Stimulated activated CD8-positive, alpha-beta memory T cell treated with anti-CD3 and anti-CD28 coated beads, Interleukin-4, amount 100 ng/mL, for 1 hour (primary cell): Measurements from ENCODE around the gene HBA2.
"Not testable (repeated sequence)": the region's sequence is repeated elsewhere in the genome, so short reads cannot be mapped to it uniquely, and the experiment has no call there.

Experiments used
- DNase-seq, 2 donors: peaks; one replicate each; pipeline ENCODE4 v3.0.0-alpha.2; 2020; ENCODE audit warnings: low read depth in 2 of 2, low spot score in 1 of 2

Gene HBA2

DNA sequence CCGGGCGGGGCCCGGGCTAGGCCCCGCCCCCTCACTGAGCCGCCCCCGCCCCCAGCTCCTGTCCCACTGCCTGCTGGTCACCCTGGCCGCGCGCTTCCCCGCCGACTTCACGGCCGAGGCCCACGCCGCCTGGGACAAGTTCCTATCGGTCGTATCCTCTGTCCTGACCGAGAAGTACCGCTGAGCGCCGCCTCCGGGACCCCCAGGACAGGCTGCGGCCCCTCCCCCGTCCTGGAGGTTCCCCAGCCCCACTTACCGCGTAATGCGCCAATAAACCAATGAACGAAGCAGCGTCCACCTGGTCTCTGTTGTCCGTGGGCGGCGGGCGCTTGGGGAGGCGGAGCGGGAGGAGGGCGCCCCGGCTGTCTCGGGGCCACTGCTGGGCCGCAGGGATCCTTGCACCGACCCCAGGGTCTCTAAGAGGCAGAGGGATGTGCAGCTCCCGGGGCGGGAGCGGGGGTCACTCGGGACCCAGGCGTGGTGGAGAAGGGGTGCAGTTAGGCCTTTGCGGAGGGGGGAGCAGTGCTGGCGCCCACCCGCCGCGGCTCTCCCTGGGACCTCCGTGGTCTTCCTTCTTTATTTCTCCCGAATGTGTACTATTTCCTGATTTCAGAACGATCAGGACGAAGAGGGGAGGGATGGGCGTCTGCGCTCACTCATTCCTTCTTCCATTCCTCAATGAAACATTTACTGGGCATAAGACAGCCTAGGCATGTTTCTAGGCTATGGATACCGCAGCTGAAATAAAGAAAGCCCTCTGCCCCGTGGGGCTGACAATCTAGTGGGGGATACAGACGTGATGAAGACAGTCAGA is 18.3 kb upstream of the HBA2 start:
- no peak for DNase-seq

DNA sequence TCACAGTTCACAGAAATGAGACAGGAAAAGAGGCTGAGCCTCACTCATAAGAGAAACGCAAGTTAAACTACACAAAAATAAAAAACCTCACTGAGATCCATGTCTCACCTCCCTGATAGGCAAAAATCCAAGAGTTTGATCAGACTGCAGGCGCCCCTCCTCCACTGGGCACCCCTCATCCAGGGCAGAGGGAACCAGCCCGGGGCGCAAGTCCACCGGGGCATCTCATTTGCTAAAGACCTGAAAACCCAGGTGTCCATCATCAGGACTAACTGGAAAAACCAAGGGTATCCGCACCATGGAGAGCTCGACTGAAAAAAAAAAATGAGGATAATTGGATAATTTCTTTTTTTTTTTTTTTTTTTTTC is 17.7 kb upstream of the HBA2 start:
- no peak for DNase-seq

DNA sequence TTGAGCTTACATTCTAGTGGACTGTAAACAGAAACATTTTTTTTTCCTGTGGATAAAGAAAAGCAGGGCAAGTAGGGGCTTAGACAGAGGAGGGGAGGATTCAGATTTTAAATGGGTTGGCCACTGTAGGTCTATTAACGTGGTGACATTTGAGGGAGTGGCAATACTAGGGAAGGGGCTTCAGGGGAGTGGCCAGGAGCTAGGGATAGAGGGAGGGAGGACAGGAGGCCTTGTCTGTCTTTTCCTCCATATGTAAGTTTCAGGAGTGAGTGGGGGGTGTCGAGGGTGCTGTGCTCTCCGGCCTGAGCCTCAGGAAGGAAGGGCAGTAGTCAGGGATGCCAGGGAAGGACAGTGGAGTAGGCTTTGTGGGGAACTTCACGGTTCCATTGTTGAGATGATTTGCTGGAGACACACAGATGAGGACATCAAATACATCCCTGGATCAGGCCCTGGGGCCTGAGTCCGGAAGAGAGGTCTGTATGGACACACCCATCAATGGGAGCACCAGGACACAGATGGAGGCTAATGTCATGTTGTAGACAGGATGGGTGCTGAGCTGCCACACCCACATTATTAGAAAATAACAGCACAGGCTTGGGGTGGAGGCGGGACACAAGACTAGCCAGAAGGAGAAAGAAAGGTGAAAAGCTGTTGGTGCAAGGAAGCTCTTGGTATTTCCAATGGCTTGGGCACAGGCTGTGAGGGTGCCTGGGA is 13.4 kb upstream of the HBA2 start:
- DNase-seq = no peak

DNA sequence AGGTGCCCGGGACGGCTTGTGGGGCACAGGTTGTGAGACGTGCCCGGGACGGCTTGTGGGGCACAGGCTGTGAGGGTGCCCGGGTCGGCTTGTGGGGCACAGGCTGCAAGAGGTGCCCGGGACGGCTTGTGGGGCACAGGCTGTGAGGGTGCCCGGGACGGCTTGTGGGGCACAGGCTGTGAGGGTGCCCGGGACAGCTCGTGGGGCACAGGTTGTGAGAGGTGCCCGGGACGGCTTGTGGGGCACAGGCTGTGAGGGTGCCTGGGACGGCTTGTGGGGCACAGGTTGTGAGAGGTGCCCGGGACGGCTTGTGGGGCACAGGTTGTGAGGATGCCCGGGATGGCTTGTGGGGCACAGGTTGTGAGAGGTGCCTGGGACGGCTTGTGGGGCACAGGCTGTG is 12.4 kb upstream of the HBA2 start:
- DNase-seq = not testable (repeated sequence)

DNA sequence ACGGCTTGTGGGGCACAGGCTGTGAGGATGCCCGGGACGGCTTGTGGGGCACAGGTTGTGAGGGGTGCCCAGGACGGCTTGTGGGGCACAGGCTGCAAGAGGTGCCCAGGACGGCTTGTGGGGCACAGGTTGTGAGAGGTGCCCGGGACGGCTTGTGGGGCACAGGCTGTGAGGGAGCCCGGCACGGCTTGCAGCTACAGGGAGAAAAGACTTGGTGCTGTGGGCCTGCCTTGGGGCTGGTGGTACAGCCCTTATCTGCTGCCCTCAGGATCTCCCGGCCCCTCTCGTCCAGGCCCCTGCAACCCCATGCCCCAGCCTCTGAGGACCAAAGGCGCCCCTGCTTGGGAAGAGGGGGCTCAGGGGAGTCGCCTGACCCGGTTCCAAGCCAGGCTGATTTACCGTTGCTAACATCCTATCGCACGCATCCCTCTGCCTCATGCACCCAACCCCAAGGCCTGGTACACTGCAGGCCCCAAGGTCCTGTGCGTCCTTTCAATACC is 11.9 kb upstream of the HBA2 start:
- no peak for DNase-seq

DNA sequence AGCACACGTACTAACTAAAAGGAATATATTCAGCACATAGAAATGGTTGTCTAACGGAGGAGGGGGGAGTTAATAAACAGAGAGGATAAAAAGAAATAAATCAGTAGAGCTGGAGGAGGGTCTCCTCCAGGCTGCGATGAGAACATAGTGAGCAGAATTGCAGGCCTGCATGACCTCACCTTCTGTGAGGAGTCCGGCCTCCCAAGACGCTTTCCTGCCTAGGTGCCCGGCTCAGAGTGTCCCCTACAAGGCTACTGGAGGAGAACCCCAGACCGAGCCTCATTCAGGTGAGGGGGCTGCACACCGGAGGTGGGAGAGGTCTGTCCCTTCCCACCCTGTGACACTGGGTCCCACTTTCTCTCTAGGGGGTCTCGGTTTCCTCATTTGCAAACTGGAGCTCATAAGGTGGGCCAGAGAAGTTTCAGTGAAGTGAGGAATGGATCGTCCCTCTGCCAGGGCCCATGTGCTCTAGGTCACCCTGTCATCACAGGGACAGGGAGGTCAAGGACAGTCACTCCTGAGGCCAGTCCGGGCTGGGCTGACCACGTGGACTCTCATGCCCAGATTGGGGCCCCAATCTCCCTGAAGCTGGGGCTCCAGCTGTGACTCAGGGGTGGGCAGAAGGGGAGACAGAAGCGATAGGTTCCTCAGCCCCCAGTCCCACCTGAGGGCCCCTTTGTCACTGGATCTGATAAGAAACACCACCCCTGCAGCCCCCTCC is 10.2 kb upstream of the HBA2 start:
- DNase-seq = no peak

DNA sequence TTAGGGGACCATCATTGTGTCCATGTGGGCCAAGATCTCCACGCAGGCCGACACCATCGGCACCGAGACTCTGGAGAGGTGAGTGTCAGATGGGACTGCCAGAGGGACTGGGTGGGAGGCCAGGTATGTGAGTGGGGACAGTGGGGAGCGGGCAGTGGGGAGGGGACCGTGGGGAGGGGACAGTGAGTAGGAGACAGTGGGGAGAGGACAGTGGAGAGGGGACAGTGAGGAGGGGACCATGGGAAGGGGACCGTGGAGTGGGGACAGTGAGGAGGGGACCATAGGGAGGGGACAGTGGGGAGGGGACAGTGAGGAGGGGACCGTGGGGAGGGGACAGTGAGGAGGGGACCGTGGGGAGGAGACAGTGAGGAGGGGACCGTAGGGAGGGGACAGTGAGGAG is 9.5 kb upstream of the HBA2 start:
- DNase-seq = not testable (repeated sequence)

DNA sequence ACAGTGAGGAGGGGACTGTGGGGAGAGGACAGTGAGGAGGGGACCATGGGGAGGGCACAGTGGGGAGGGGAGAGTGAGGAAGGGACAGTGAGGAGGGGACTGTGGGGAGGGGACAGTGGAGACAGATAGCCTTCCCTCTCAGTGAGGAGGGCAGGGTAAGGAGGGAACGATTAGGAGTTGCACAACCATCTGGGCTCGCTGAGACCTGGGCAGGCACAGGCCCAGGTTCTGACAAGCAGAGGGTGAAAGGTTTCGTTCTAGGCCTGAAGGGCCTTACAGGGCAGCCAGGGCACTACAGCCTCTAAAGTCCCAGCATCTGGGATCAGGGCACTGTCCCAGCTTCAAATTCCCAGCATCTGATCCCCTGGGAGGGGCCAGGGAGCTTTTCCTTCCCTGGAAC is 9.0 kb upstream of the HBA2 start:
- DNase-seq = not testable (repeated sequence)

DNA sequence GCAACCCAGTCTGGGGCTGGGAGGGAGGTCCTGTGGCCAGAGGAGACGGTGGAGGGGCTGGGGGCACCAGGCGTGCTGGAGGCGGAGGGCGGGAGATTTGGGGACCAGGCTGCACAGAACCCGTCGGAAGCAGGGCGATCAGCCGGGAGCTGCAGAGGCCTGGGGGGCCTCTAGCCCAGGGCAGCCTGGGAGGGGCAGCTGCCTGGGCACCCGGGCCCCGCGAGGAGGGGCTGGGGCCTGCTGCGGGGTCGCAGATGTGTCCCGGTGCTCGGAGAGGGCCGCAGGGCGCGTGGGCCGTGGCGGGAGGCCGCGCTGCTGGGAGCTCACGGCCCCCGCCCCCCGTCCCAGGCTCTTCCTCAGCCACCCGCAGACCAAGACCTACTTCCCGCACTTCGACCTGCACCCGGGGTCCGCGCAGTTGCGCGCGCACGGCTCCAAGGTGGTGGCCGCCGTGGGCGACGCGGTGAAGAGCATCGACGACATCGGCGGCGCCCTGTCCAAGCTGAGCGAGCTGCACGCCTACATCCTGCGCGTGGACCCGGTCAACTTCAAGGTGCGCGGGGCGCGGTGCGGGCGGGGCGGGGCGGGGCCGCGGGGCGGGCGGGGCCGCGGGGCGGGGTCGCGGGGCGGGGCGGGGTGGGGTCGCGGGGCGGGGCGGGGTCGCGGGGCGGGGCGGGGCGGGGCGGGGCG is 8.4 kb upstream of the HBA2 start:
- not testable (repeated sequence) for DNase-seq

DNA sequence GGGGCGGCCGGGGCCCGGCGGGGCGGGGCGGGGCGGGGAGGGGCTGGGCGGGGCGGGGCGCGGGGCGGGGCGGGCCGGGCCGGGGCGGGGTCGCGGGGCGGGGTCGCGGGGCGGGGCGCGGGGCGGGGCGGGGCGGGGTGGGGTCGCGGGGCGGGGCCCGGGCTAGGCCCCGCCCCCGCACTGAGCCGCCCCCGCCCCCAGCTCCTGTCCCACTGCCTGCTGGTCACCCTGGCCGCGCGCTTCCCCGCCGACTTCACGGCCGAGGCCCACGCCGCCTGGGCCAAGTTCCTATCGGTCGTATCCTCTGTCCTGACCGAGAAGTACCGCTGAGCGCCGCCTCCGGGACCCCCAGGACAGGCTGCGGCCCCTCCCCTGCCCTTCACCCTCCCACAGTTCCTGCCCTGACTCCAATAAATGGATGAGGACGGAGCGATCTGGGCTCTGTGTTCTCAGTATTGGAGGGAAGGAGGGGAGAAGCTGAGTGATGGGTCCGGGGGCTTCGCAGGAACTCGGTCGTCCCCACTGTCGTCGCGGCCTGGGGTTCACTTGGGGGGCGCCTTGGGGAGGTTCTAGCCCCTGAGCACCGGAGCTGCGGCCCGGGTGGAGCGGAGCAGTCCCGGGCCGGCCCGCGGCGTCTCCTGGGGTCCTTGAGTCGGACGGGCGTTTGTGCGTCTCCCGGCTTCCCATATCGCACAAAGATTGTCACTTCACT is 7.7 kb upstream of the HBA2 start:
- DNase-seq = no peak

DNA sequence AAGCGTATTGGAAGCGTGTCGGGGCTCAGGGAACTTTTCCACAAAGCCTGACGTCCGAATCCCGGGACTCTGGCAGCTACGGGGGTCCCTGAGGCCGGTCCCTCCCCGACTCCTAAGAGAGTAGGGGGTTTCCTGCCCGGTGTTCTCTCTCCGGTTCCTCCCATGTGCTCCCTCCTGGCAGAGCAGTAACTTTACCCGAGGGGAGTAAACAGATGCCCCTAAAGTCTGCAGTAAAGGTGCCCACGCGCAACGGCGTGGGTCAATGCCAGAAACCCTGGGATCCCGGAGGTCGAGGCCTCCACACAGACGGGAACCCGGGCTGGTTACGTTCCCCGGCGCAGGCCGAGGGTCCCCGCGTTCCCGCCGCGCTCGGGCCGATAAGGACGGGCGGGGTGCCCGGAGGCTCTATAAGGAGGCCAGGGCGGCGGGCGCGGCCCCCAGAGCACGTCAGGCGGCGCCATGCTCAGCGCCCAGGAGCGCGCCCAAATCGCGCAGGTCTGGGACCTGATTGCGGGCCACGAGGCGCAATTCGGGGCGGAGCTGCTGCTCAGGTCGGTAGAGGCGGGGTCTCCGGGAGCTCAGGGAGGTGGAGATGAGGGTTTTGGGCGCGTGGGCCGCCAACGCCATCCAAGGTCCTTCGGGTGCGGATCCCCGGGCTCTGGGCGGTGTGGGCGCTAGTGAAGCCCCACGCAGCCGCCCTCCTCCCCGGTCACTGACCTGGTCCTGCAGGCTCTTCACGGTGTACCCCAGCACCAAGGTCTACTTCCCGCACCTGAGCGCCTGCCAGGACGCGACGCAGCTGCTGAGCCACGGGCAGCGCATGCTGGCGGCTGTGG is 6.9 kb upstream of the HBA2 start, which contains the start of gene HBM:
HBM (plus strand) TSS at position 440 of the 836 bp plus-strand sequence; CDS start at position 460, 20 bp downstream.
- DNase-seq = no peak

DNA sequence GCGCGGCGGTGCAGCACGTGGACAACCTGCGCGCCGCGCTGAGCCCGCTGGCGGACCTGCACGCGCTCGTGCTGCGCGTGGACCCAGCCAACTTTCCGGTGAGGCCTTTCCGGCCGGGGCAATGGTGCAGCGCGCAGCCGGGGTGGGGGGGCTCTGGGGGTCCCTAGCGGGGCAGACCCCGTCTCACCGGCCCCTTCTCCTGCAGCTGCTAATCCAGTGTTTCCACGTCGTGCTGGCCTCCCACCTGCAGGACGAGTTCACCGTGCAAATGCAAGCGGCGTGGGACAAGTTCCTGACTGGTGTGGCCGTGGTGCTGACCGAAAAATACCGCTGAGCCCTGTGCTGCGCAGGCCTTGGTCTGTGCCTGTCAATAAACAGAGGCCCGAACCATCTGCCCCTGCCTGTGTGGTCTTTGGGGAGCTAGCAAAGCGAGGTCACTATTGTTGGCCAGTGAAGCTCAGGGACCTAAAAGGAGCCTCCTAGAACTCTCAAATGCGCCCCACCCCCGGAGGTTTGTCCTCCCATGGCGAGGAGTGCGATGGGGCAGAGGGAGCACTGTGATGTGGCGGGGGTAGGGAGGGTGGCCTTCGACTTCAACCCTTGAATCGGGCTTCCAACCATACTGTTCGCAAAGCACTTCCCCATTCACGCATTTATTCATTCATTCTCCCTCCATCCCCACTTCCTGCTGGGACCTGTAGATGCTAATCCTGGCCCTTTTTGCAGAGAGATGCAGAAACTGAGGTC is 6.1 kb upstream of the HBA2 start:
- DNase-seq = no peak

DNA sequence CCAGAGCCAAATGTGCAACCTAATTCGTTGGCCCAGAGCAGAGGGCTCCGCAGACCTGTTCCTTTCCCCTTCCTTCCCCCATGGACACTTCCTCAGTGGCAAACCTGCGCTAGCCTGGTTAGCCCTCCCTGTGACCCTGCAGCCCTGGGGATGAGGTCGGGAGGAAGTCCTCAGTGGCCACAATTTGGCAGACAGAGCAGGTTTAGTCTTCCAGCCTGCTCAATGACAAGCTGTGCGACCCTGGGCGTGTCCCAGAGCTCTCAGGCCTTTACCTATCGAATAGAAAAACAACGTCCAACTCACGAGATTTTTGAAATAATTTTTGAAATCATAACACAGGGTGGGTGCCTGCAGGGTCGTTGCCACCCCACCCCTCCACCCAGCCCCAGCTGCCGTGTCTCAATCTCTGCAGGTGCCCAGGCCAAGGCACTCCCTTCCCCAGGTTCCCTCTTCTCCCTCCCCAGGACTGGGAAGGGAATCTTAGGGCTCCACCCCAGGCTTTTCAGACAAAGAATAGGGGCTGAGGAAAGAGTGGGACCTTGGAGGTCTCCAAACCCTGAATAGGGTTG is 5.5 kb upstream of the HBA2 start:
- DNase-seq = no peak

DNA sequence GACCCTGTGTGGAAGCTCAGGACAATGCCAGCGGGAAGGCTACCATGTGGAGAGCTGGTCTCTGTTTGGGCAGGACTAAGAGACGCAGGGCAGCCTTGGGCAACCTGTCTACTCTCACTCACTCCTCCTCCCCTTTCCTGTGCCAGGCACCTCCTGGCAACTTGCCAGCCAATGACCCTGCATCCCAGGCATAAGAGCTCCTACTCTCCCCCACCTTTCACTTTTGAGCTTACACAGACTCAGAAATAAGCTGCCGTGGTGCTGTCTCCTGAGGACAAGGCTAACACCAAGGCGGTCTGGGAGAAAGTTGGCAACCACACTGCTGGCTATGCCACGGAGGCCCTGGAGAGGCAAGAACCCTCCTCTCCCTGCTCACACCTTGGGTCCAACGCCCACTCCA is 4.3 kb upstream of the HBA2 start:
- DNase-seq = no peak

DNA sequence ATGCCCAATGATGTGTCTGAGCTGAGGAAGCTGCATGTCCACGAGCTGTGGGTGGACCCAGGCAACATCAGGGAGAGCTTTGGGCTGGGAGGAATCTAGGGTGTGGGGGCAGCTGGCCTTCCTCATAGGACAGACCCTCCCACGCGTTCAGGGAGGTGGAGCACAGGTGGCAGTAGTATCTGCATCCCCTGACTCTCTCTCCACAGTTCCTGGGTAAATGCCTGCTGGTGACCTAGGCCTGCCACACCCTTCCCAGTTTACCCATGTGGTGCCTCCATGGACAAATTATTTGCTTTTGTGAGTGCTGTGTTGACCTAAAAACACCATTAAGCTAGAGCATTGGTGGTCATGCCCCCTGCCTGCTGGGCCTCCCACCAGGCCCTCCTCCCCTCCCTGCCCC is 3.7 kb upstream of the HBA2 start:
- no peak for DNase-seq

DNA sequence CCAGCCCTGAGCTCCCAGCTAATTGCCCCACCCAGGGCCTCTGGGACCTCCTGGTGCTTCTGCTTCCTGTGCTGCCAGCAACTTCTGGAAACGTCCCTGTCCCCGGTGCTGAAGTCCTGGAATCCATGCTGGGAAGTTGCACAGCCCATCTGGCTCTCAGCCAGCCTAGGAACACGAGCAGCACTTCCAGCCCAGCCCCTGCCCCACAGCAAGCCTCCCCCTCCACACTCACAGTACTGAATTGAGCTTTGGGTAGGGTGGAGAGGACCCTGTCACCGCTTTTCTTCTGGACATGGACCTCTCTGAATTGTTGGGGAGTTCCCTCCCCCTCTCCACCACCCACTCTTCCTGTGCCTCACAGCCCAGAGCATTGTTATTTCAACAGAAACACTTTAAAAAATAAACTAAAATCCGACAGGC is 2.6 kb upstream of the HBA2 start:
- not testable (repeated sequence) for DNase-seq

DNA sequence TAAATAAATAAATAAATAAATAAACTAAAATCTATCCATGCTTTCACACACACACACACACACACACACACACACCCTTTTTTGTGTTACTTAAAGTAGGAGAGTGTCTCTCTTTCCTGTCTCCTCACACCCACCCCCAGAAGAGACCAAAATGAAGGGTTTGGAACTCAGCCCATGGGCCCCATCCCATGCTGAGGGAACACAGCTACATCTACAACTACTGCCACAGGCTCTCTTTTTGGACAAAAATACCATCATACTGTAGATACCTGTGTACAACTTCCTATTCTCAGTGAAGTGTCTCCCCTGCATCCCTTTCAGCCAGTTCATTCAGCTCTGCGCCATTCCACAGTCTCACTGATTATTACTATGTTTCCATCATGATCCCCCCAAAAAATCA is 1.9 kb upstream of the HBA2 start:
- no peak for DNase-seq

DNA sequence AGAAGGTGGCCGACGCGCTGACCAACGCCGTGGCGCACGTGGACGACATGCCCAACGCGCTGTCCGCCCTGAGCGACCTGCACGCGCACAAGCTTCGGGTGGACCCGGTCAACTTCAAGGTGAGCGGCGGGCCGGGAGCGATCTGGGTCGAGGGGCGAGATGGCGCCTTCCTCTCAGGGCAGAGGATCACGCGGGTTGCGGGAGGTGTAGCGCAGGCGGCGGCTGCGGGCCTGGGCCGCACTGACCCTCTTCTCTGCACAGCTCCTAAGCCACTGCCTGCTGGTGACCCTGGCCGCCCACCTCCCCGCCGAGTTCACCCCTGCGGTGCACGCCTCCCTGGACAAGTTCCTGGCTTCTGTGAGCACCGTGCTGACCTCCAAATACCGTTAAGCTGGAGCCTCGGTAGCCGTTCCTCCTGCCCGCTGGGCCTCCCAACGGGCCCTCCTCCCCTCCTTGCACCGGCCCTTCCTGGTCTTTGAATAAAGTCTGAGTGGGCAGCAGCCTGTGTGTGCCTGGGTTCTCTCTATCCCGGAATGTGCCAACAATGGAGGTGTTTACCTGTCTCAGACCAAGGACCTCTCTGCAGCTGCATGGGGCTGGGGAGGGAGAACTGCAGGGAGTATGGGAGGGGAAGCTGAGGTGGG is 657 bp downstream of the HBA2 start:
- DNase-seq = not testable (repeated sequence)
